NCI-H82 treated with DMSO at 0.1 percent for 48 hours (cell line): ENCODE results near the gene DNASE2.

ENCODE experiments used
- DNase-seq: peaks from one replicate; lab custom pipeline; 2025; ENCODE audit not compliant: unreplicated experiment; lab: John Stamatoyannopoulos, UW

DNASE2 gene

GRCh38 chr19:12834976-12835757 is 46.1 kb downstream of the DNASE2 start:
- DNase-seq, result peak; percentile 85

DNA sequence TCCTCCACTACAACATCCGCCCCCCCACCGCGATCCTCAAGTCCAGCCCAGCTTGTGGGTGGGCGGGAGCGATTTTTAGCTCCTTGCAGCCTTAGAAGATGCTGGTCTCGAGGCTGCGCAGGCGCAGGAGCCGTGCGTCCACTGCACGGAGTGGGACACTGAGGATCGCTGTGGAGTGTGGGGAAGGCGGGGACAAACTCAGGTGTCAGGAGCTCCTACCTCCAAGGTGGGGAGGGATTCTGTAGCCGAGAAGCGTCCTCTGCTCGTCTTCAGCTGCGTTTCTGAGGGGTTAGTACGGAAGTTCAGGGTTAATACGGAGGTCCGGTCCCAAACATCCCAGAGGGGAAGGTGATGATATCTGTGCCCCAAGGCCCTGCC is 46.7 kb downstream of the DNASE2 start, which contains the start of gene RTBDN:
TSS of gene RTBDN (minus strand) at position 14 of the 378 bp plus-strand sequence. CDS start 4,600 bp downstream, outside the sequence.
- no peak for DNase-seq

DNA sequence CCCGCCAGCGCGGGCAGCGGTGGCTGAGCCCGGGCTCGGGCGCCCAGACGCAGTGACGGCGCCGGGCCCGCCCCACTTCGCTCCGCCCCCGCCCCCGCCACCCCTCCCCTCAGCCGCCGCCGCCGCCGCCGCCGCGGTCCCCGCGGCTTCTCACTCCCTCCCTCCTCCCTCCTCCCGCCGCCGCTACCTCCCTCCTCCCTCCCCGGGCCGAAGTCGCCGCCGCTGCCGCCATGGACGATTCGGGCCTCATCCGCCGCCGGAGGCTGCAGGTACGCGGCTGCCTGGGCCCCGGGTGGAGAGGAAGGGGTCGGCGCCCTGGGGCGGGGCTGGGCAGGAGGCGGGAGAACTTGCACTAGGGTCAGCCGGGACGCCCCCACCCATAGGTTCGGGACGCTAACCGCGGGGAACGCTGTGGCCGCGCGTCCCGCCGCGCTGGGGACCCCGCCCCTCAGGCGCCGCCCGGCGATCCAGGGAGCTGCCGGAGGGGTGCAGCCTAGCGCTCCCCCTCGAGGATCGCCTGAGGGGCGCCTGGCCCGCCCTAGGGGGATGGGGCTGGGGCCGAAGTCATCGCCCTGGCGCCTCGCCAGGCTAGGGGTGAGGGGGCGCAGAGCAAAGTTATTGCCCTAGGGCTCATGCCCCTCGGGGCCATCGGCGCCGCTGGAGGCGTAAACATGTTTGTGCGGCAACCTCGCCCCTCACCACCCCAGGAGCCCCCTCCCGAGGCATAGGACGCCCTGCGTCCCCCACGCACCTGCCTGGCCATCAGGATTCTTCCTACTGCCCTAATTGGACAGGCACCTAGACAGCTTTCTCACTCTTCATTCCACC is 47.3 kb downstream of the DNASE2 start:
- peak; percentile 41 for DNase-seq

- peak; percentile 66 for DNase-seq
These were observed 47.9 kb downstream of the DNASE2 start for GRCh38 chr19:12833418-12833737.

DNA sequence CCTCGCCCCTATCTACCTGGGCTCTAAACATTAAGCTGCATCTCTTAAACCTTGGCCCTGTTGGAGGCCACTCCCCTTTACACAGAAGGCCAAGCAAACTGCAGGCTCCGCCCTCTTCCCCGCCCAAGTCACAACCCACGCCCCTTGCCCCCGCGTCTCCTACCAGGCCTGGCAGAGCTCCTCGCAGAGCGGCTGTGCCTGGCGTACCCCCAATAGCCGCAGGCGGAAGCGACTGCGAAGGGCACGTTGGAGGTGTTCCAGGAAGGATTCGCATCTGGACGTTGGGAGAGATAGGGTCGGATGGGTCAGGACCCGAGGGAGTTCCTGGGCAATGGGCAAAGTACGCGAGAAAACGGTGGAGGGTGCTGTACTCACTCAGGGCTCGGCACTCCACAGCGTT is 52.8 kb downstream of the DNASE2 start:
- peak; percentile 67 for DNase-seq

DNA sequence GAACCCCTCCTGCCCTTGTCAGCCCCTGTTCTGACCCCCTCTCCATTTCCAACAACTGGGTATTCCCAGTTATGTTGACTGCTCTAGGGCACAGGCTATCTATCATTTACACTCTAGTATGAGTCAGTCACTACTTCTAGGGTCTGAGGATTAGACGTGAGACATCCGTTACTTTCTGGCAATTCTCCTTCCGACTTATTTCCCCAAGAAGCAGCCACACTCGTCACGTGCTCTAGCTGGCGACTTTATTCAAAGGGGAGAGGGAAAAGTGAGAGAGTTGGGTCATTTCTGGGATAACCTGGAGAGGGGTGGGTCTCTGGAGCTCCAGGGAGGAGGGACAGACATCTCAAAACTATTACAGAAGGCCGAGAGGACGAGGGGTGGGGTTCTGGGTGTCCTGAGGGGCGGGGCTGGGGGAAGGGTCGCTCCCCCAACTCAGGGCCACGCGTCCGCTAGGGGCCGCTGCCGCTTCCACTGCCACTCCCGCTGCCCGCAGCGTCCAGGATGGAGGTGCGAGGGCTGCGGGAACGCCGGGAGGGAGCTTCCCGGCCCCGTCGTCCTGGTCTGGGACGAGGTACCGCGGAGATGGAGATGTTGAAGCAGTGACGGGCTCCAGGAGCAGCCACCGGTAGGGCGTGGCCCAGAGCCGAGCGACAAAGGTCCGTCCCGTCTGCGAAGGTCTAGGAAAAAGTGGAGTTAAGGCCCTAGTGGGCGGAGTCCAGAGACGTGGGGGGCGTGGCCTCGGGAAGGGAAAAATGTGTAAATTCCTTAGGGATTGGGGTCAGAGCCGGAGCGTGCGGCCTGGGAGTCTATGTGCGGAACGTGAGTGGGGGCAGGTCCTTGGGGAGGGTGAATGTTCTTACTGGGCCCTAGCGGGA is 55.8 kb downstream of the DNASE2 start:
- peak; percentile 67 for DNase-seq
